Measurements from ENCODE around the gene ASB5.
A peak's percentile ranks its signal among the peaks of the same experiment; 100 is the strongest.

ASB5 gene

GRCh38 chr4:176259330-176260090, 9.5 kb downstream of the ASB5 start:
- H3K4me3 ChIP-seq (ENCODE audit: control insufficient read depth, low read depth, low read length): no peak overlapping the region
- TF ChIP-seq CTCF (conservative IDR thresholded peaks at IDR 0.05; ENCODE audit: control insufficient read depth, insufficient read depth, low read depth, low read length): no peak
- peak; percentile 75 for DNase-seq (ENCODE audit: low read depth)

GRCh38 chr4:176258135-176258534, 10.9 kb downstream of the ASB5 start:
- DNase-seq (ENCODE audit: low read depth): no peak
- no peak for TF ChIP-seq CTCF (conservative IDR thresholded peaks at IDR 0.05; ENCODE audit: control insufficient read depth, insufficient read depth, low read depth, low read length)
- H3K4me3 ChIP-seq (ENCODE audit: control insufficient read depth, low read depth, low read length): no peak overlapping the region

GRCh38 chr4:176256921-176257320, 12.1 kb downstream of the ASB5 start:
- no peak for DNase-seq (ENCODE audit: low read depth)
- TF ChIP-seq CTCF (conservative IDR thresholded peaks at IDR 0.05; ENCODE audit: control insufficient read depth, insufficient read depth, low read depth, low read length): no peak
- H3K4me3 ChIP-seq (ENCODE audit: control insufficient read depth, low read depth, low read length): no peak overlapping the region

GRCh38 chr4:176242764-176243347, 26.2 kb downstream of the ASB5 start:
- no peak for TF ChIP-seq CTCF (conservative IDR thresholded peaks at IDR 0.05; ENCODE audit: control insufficient read depth, insufficient read depth, low read depth, low read length)
- H3K4me3 ChIP-seq (ENCODE audit: control insufficient read depth, low read depth, low read length): no peak overlapping the region
- DNase-seq (ENCODE audit: low read depth): no peak

GRCh38 chr4:176241703-176242102, 27.3 kb downstream of the ASB5 start:
- DNase-seq (ENCODE audit: low read depth): no peak
- H3K4me3 ChIP-seq (ENCODE audit: control insufficient read depth, low read depth, low read length): no peak overlapping the region
- TF ChIP-seq CTCF (conservative IDR thresholded peaks at IDR 0.05; ENCODE audit: control insufficient read depth, insufficient read depth, low read depth, low read length): no peak

- no peak overlapping the region for H3K4me3 ChIP-seq (ENCODE audit: control insufficient read depth, low read depth, low read length)
- TF ChIP-seq CTCF (conservative IDR thresholded peaks at IDR 0.05; ENCODE audit: control insufficient read depth, insufficient read depth, low read depth, low read length): no peak
- DNase-seq (ENCODE audit: low read depth): peak; percentile 9
Observed at GRCh38 chr4:176238826-176239225, 30.2 kb downstream of the ASB5 start.

Data from fibroblast of mammary gland (primary cell).